CD14-positive monocyte (primary cell): ENCODE measurements around the gene ELOB. TPM values are rescaled to one million over a fixed set of nuclear protein-coding genes. Genes with fewer than 3 reads are reported as not detected.

ENCODE experiments used
- DNase-seq, 3 donors: peaks; one replicate each; pipeline ENCODE4 v3.0.0-alpha.2; 2011 to 2022
- H2AFZ ChIP-seq: 2 replicates; pipeline ENCODE4 v1.6.0; 2012; ENCODE audit warnings: mild to moderate bottlenecking, low read depth, low read length, inconsistent platforms; ENCODE audit not compliant: insufficient read depth, poor library complexity, severe bottlenecking
- H3K27ac ChIP-seq, 2 donors: 1 replicate in 1 of 2; 2 replicates in 1 of 2; pipeline ENCODE4 v1.5.1; 2012 to 2013; ENCODE audit warnings: low read length in 2 of 2, control low read depth in 1 of 2, inconsistent platforms in 1 of 2, low read depth in 1 of 2, mild to moderate bottlenecking in 1 of 2
- H3K27me3 ChIP-seq, 2 donors: one replicate each; pipeline versions ENCODE4 v1.6.0 to v1.6.1; 2011 to 2013; ENCODE audit warnings: low read length in 2 of 2; ENCODE audit not compliant: control insufficient read depth in 2 of 2, insufficient read depth in 2 of 2
- H3K36me3 ChIP-seq, 2 donors: replicated peaks in 1 of 2; 1 replicate in 1 of 2; 2 replicates in 1 of 2; pipeline versions ENCODE4 v1.5.1 to v1.6.1; 2012 to 2013; ENCODE audit warnings: low read length in 2 of 2, control low read depth in 1 of 2, inconsistent platforms in 1 of 2, mild to moderate bottlenecking in 1 of 2; ENCODE audit not compliant: insufficient read depth in 2 of 2, control insufficient read depth in 1 of 2
- H3K4me1 ChIP-seq, 2 donors: 1 replicate in 1 of 2; 2 replicates in 1 of 2; pipeline versions ENCODE4 v1.5.1 to v1.6.1; 2012 to 2013; ENCODE audit warnings: low read length in 2 of 2, control low read depth in 1 of 2, inconsistent platforms in 1 of 2, mild to moderate bottlenecking in 1 of 2, moderate library complexity in 1 of 2; ENCODE audit not compliant: insufficient read depth in 2 of 2, control insufficient read depth in 1 of 2
- H3K4me2 ChIP-seq: replicated peaks from 2 replicates; pipeline ENCODE3; 2012; ENCODE audit warnings: low read length, moderate library complexity, mild to moderate bottlenecking; ENCODE audit not compliant: poor library complexity, severe bottlenecking; ENCODE audit errors: extremely low read depth
- H3K4me3 ChIP-seq, 3 experiments: fragments of 200-600 bp in 1 of 3; sonication (generic) in 1 of 3; replicated peaks in 1 of 3; 1 replicate in 2 of 3; 2 replicates in 1 of 3; pipeline ENCODE4 v1.5.1; 2011 to 2013; ENCODE audit warnings: low read length in 3 of 3, mild to moderate bottlenecking in 3 of 3, control low read depth in 2 of 3, low read depth in 2 of 3, inconsistent platforms in 1 of 3, moderate library complexity in 1 of 3
- H3K79me2 ChIP-seq: 2 replicates; pipeline ENCODE4 v1.6.0; 2012; ENCODE audit warnings: mild to moderate bottlenecking, control low read depth, inconsistent platforms, low read length, moderate library complexity; ENCODE audit not compliant: insufficient read depth
- H3K9ac ChIP-seq: 2 replicates; pipeline ENCODE4 v1.6.0; 2017; ENCODE audit warnings: low read length, mild to moderate bottlenecking; ENCODE audit not compliant: insufficient read depth, poor library complexity, severe bottlenecking
- H3K9me3 ChIP-seq, 2 donors: replicated peaks in 1 of 2; 1 replicate in 1 of 2; 2 replicates in 1 of 2; pipeline versions ENCODE4 v1.5.1 to v1.6.1; 2012 to 2013; ENCODE audit warnings: low read length in 2 of 2, control low read depth in 1 of 2; ENCODE audit not compliant: control insufficient read depth in 1 of 2, insufficient read depth in 1 of 2
- H4K20me1 ChIP-seq: 2 replicates; pipeline ENCODE4 v1.6.0; 2012; ENCODE audit warnings: mild to moderate bottlenecking, low read length, control low read depth, moderate library complexity; ENCODE audit not compliant: insufficient read depth
- H3K27ac Mint-ChIP-seq, 7 donors: one replicate each; pipeline ENCODE4 v1.8.0; 2020; ENCODE audit warnings: mild to moderate bottlenecking in 7 of 7, mixed read lengths in 7 of 7, moderate library complexity in 6 of 7, inconsistent platforms in 2 of 7
- H3K27me3 Mint-ChIP-seq, 3 donors: one replicate each; pipeline ENCODE4 v1.8.0; 2021 to 2022; ENCODE audit warnings: low read depth in 3 of 3, mild to moderate bottlenecking in 3 of 3, mixed read lengths in 3 of 3, moderate library complexity in 3 of 3, inconsistent platforms in 1 of 3
- H3K36me3 Mint-ChIP-seq, 2 donors: one replicate each; pipeline ENCODE4 v1.8.0; 2020; ENCODE audit warnings: mixed read lengths in 2 of 2, inconsistent platforms in 1 of 2, mild to moderate bottlenecking in 1 of 2
- H3K4me1 Mint-ChIP-seq: one replicate; pipeline ENCODE4 v1.8.0; 2020; ENCODE audit warnings: mild to moderate bottlenecking, mixed read lengths
- H3K4me3 Mint-ChIP-seq, 2 donors: one replicate each; pipeline ENCODE4 v1.8.0; 2020; ENCODE audit warnings: mild to moderate bottlenecking in 2 of 2, mixed read lengths in 2 of 2, moderate library complexity in 1 of 2
- H3K9me3 Mint-ChIP-seq, 7 donors: one replicate each; pipeline ENCODE4 v1.8.0; 2020 to 2022; ENCODE audit warnings: mixed read lengths in 7 of 7, mild to moderate bottlenecking in 6 of 7, moderate library complexity in 6 of 7, inconsistent platforms in 2 of 7
- WGBS: methylation state at CpG from one replicate; pipeline ENCODE4 v1.1.5; 2013; ENCODE audit warnings: missing lambda C conversion rate; ENCODE audit not compliant: insufficient coverage; 5-methylcytosine and 5-hydroxymethylcytosine counted together
- intact Hi-C, 2 donors: fragments of 100-400 bp; cut with micrococcal nuclease; formaldehyde crosslinking; loops; one replicate each; pipeline versions ENCODE4 v1.15.0 to v1.15.1; 2023
- polyA plus RNA-seq, 3 donors: library from polyadenylated mRNA; depleted of rRNA in 1 of 3; unstranded in 2 of 3; stranded (reverse) in 1 of 3; fragments of 300-500 nt in 2 of 3; fragments of >200 nt in 1 of 3; fragmentation: Illumina TruSeq in 2 of 3; gene quantifications; 1 replicate in 2 of 3; 2 replicates in 1 of 3; pipeline ENCODE4 v1.2.3, GENCODE V29; 2012 to 2021
- TF ChIP-seq, protein P1 (sequence below): fragments of 200-600 bp; IDR thresholded peaks from one replicate; pipeline ENCODE4 v1.8.0; 2022; ENCODE audit warnings: antibody characterized with exemption, mild to moderate bottlenecking

The ELOB gene
- polyA plus RNA-seq, 3 donors = 150 to 405 (median 363) TPM

DNA sequence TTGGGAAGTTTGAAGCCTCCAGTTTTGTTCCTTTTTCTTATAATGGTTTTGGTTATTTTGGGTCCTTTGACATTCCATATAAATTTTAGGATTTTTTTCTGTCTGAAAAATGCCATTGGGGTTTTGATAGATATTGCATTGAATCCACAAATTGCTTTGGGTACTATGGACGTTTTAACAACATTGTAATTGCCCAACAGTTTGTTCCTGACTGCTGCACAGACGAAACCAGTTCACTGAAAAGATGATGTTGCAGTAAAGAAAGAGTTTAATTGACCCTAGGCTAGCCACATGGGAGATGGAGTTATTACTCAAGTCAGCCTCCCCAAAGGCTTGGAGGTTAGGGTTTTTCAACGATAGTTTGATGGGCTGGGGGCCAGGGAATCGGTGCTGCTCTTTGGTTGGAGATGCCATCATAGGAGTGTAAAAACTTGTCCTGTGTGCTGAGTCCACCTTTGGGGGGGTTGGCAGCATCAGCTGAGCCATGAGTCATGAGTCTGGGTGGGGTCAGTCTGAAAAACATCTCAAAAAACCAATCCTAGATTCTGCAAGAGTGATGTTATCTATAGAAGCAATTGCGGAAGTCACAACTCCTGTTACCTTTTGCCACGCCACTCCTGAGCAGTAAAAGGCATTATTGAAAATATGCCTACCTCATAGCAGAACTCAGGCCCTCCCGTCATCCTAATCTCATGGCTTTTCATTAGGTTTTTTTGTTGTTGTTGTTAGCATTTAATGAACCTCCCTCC lies 18.5 kb upstream of the ELOB start:
- H3K4me3 Mint-ChIP-seq = peak overlapping the region in 1 of 2 donors; percentile 62
- Histone ChIP-seq H3K4me2 (peak overlapping the region; percentile 44), H3K27ac (peak overlapping the region; percentile 58 to 81), H3K4me3 (peak overlapping the region in 1 of 3 experiments; percentile 30), H3K9ac (no peak overlapping the region), H3K9me3 (no peaks in the 10 kb centered on the region), H2AFZ (no peak overlapping the region), H4K20me1 (no peaks in the 10 kb centered on the region), H3K4me1 (peaks cover 55 to 74% of the 10 kb centered on the region in 2 donors), H3K36me3 (no peaks in the 10 kb centered on the region), H3K79me2 (no peaks in the 10 kb centered on the region), H3K27me3 (no peaks in the 10 kb centered on the region)
- H3K27ac Mint-ChIP-seq = peak overlapping the region; percentile 85 to 96 (median 92)
- H3K9me3 Mint-ChIP-seq = peaks cover 0 to 2% (median 0%) of the 10 kb centered on the region in 7 donors
- intact Hi-C loops = no loop called here
- peaks cover 0 to 7% (median 7%) of the 10 kb centered on the region in 3 donors for H3K27me3 Mint-ChIP-seq
- TF ChIP-seq, protein P1, sequence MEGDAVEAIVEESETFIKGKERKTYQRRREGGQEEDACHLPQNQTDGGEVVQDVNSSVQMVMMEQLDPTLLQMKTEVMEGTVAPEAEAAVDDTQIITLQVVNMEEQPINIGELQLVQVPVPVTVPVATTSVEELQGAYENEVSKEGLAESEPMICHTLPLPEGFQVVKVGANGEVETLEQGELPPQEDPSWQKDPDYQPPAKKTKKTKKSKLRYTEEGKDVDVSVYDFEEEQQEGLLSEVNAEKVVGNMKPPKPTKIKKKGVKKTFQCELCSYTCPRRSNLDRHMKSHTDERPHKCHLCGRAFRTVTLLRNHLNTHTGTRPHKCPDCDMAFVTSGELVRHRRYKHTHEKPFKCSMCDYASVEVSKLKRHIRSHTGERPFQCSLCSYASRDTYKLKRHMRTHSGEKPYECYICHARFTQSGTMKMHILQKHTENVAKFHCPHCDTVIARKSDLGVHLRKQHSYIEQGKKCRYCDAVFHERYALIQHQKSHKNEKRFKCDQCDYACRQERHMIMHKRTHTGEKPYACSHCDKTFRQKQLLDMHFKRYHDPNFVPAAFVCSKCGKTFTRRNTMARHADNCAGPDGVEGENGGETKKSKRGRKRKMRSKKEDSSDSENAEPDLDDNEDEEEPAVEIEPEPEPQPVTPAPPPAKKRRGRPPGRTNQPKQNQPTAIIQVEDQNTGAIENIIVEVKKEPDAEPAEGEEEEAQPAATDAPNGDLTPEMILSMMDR = no peak
- 0% methylated on average over 1 of the region's 7 CpGs for WGBS
- H3K36me3 Mint-ChIP-seq = no peaks in the 10 kb centered on the region
- peak; percentile 44 to 58 (median 50) for DNase-seq
- H3K4me1 Mint-ChIP-seq = peaks cover 66% of the 10 kb centered on the region

GRCh38 chr16:2792940-2793339 lies 15.9 kb upstream of the ELOB start:
- Mint-ChIP-seq H3K9me3 (peaks cover 0 to 2% (median 0%) of the 10 kb centered on the region in 7 donors), H3K27me3 (peaks cover 17 to 21% (median 20%) of the 10 kb centered on the region in 3 donors), H3K36me3 (no peaks in the 10 kb centered on the region), H3K4me3 (peak overlapping the region in 1 of 2 donors; percentile 85), H3K27ac (peak overlapping the region; percentile 94 to 99 (median 96)), H3K4me1 (peaks cover 60% of the 10 kb centered on the region)
- Histone ChIP-seq H3K9me3 (no peaks in the 10 kb centered on the region), H3K27ac (peak overlapping the region; percentile 72 to 84), H3K27me3 (peaks cover under 1 to 12% of the 10 kb centered on the region in 2 donors), H4K20me1 (no peaks in the 10 kb centered on the region), H2AFZ (no peak overlapping the region), H3K36me3 (no peaks in the 10 kb centered on the region), H3K4me3 (peak overlapping the region in 1 of 3 experiments; percentile 46), H3K4me1 (peaks cover 48 to 61% of the 10 kb centered on the region in 2 donors), H3K79me2 (no peaks in the 10 kb centered on the region), H3K9ac (no peak overlapping the region), H3K4me2 (peak overlapping the region; percentile 52)
- TF ChIP-seq, protein P1 = no peak
- intact Hi-C loops = no loop called here
- peak in 2 of 3 donors; percentile 32 to 33 for DNase-seq
- WGBS = no CpG with 5 or more reads among the region's 10 CpGs
